Uterus (tissue), 4 donors: ENCODE data around the gene FXYD6. TPM values are rescaled to one million over a fixed set of nuclear protein-coding genes. Genes with fewer than 3 reads are reported as not detected.

ENCODE experiments used
- DNase-seq, 2 donors: peaks; one replicate each; pipeline ENCODE4 v3.0.0-alpha.2; 2019 to 2020
- H3K27ac ChIP-seq, 2 donors: fragments of 200-600 bp; sonication (generic); 1 replicate in 1 of 2; 2 replicates in 1 of 2; pipeline ENCODE4 v1.5.1; 2016 to 2018
- H3K27me3 ChIP-seq, 2 donors: fragments of 200-600 bp; sonication (generic); one replicate each; pipeline ENCODE4 v1.5.1; 2018 to 2019; ENCODE audit warnings: control low read depth in 1 of 2
- H3K36me3 ChIP-seq, 2 donors: fragments of 200-600 bp; sonication (generic); one replicate each; pipeline ENCODE4 v1.5.1; 2019; ENCODE audit warnings: control low read depth in 1 of 2
- H3K4me1 ChIP-seq, 2 donors: fragments of 200-600 bp; sonication (generic); one replicate each; pipeline ENCODE4 v1.5.1; 2018 to 2019; ENCODE audit warnings: control low read depth in 1 of 2
- H3K4me3 ChIP-seq, 2 donors: fragments of 200-600 bp; sonication (generic); 1 replicate in 1 of 2; 2 replicates in 1 of 2; pipeline ENCODE4 v1.5.1; 2018 to 2019; ENCODE audit warnings: mild to moderate bottlenecking in 1 of 2
- H3K9me3 ChIP-seq, 2 donors: fragments of 200-600 bp; sonication (generic); one replicate each; pipeline ENCODE4 v1.5.1; 2019; ENCODE audit warnings: control low read depth in 1 of 2
- POLR2A ChIP-seq, 2 donors: fragments of 450-650 bp; IDR thresholded peaks; one replicate each; pipeline ENCODE4 v1.6.1; 2016; ENCODE audit warnings: antibody characterized with exemption in 2 of 2, mild to moderate bottlenecking in 1 of 2, moderate library complexity in 1 of 2
- intact Hi-C: fragments of 100-400 bp; cut with DNase I; formaldehyde crosslinking; loops from one replicate; pipeline ENCODE4 v1.15.1; 2023; ENCODE audit warnings: low total_unique reads
- total RNA-seq, 4 donors: library from RNA; depleted of rRNA in 3 of 4; stranded (reverse); fragments of >200 nt in 3 of 4; gene quantifications; one replicate each; pipeline versions ENCODE4 v1.1.0 to v1.2.4, GENCODE V29; 2014 to 2023
- TF ChIP-seq, protein P1 (sequence below), 4 experiments: fragments of 200-600 bp in 2 of 4; fragments of 450-650 bp in 2 of 4; sonication (generic) in 2 of 4; IDR thresholded peaks; one replicate each; pipeline ENCODE4 v1.5.1; 2016 to 2019; ENCODE audit warnings: antibody characterized with exemption in 4 of 4, mild to moderate bottlenecking in 2 of 4, moderate library complexity in 1 of 4
- donor health status: DM: yes; HTN: yes; CAD: no.

Gene FXYD6
- total RNA-seq, 4 donors from 2014 or later = 85.3 to 307 (median 192) TPM

DNA sequence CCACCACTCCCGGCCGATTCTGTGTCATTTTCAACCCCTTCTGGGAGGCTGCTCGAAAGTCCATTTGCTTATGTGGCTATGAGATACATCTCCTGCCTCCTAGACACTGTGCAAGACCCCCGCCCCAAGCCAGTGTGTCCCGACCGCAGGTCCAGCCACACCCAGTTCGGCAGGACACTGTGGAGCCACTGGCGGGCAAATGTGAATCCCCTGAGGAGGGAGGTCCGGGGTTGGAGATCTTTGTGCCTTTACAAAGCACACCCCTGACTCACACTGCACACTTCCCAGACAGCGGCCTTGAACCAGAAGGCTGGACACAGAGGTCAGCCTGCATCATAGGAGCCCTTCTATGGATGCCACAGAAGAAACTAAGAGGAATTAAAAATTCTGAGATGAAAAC is 17.4 kb downstream of the FXYD6 start:
- Histone ChIP-seq H3K27ac (peak overlapping the region; percentile 60 to 67), H3K4me3 (no peak overlapping the region), H3K36me3 (no peaks in the 10 kb centered on the region), H3K4me1 (peaks cover 7 to 12% of the 10 kb centered on the region in 2 donors), H3K9me3 (no peaks in the 10 kb centered on the region), H3K27me3 (no peaks in the 10 kb centered on the region)
- DNase-seq = peak; percentile 13 to 15
- TF ChIP-seq, protein P1, sequence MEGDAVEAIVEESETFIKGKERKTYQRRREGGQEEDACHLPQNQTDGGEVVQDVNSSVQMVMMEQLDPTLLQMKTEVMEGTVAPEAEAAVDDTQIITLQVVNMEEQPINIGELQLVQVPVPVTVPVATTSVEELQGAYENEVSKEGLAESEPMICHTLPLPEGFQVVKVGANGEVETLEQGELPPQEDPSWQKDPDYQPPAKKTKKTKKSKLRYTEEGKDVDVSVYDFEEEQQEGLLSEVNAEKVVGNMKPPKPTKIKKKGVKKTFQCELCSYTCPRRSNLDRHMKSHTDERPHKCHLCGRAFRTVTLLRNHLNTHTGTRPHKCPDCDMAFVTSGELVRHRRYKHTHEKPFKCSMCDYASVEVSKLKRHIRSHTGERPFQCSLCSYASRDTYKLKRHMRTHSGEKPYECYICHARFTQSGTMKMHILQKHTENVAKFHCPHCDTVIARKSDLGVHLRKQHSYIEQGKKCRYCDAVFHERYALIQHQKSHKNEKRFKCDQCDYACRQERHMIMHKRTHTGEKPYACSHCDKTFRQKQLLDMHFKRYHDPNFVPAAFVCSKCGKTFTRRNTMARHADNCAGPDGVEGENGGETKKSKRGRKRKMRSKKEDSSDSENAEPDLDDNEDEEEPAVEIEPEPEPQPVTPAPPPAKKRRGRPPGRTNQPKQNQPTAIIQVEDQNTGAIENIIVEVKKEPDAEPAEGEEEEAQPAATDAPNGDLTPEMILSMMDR (IDR thresholded peaks at IDR 0.05) = no peak
- TF ChIP-seq POLR2A (IDR thresholded peaks at IDR 0.05) = no peak
- intact Hi-C loops = no loop called here

DNA sequence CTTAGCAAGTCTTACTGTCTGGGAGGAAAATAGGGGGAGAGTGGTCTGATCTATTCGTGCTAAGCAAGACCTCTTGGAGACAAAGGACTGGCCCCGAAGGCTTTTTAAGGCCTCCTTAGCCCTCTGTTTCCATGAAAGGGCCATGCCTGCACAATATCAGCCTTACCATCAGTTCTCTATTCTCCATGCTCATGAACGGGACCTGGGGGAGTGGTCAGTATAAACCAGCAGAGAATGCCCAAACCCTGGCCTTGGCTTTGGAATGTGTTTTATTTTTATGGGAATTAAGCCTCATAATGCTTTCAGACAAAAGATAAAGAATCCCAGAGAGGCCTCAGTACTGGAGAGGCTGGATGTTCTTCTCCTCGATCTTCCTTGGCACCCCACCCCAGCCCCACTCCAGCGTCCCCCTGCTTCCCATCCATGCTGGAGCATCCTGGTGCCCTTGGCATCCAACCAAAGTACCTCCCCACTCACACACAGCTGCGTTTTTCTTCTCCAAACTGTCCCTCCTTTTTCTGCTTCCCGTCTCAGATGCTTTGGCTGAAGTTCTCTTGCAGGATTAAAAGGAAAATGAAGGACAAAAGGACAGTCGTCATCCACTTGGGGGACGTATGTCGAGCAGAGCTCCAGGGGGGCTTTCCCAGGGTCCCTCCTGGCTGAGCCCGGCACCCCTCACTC is 18.6 kb downstream of the FXYD6 start:
- Histone ChIP-seq H3K36me3 (no peaks in the 10 kb centered on the region), H3K9me3 (peaks cover 0 to 6% of the 10 kb centered on the region in 2 donors), H3K27me3 (no peaks in the 10 kb centered on the region), H3K27ac (peak overlapping the region; percentile 65 to 79), H3K4me1 (peaks cover 7 to 12% of the 10 kb centered on the region in 2 donors), H3K4me3 (no peak overlapping the region)
- peak; percentile 42 to 52 for DNase-seq
- intact Hi-C loops = no loop called here
- TF ChIP-seq POLR2A (IDR thresholded peaks at IDR 0.05) = no peak
- TF ChIP-seq, protein P1 (IDR thresholded peaks at IDR 0.05) = no peak

DNA sequence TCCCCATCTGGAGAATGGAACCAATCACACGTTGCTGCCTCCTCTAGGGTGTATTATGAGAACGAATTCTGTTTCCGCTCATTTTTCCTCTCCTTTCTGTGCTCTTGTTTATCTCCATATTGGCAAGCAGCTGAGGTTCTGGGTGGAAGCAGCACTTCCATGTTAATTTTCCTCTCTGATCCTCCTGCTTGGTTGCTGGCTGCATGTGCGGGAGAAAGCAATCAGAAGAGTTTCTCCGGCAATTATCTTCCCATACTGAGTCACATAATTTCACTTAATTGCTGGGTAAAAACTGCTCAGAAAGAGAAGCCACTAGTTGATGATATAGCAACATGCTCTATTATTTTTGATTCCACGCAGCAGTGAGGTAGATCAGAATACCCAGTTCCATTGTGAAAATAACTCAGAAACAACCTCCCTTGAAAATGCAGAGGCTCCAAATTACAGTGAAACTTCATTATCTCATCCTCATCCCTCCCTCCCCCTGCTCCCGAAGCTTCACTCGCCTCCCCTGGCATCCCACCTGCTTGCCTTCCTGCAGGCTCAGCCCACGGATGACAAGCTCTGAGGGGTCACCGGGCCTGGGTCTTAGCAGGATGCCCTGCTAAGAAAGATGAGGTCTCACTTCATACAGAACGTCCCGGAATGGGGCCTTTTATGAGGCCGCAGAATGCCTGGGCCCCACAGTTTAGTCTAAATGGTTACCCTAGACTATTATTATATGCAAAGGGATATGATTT is 20.4 kb downstream of the FXYD6 start:
- Histone ChIP-seq H3K27me3 (no peaks in the 10 kb centered on the region), H3K36me3 (no peaks in the 10 kb centered on the region), H3K27ac (peak overlapping the region; percentile 65 to 79), H3K4me1 (peaks cover 5 to 12% of the 10 kb centered on the region in 2 donors), H3K4me3 (no peak overlapping the region), H3K9me3 (peaks cover 0 to 6% of the 10 kb centered on the region in 2 donors)
- TF ChIP-seq, protein P1 (IDR thresholded peaks at IDR 0.05) = no peak
- TF ChIP-seq POLR2A (IDR thresholded peaks at IDR 0.05) = no peak
- intact Hi-C loops = no loop called here
- peak; percentile 12 to 13 for DNase-seq

DNA sequence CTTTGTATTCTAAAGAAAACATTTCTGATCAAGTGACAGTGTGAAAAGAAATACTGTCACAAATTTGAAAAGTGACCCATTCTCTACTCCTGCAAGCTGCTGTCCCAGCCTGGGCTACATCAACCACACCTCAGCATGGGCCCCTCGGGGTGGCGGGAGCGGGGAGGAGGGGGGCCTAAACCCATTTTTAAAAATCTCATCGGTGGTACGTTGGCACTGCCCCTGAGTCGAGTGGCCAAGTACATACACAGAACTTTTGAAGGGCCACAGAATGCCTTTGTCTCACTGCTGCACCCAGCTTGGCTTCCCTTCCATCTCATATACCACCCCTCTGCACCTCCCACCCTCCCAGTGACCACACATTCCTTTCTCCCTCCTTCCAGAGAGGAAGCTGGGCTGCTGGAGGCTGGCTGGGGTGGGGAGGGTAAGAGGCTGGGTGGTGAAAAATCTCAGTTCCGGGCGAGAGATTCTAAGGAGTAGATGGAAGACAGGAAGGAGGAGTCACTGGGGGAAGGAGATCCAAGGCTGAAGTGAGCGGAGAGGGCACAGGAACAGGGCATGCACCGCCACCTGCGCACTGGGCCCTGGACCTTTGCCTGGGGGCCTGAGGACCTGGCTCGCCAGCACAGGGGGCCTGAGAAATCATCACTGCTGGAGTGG is 21.1 kb downstream of the FXYD6 start:
- intact Hi-C loops = no loop called here
- no peak overlapping the region for H3K4me3 ChIP-seq
- H3K27me3 ChIP-seq = no peaks in the 10 kb centered on the region
- peaks cover 0 to 6% of the 10 kb centered on the region in 2 donors for H3K9me3 ChIP-seq
- peak; percentile 11 for DNase-seq
- no peaks in the 10 kb centered on the region for H3K36me3 ChIP-seq
- TF ChIP-seq, protein P1 (IDR thresholded peaks at IDR 0.05) = no peak
- no peak for TF ChIP-seq POLR2A (IDR thresholded peaks at IDR 0.05)
- H3K27ac ChIP-seq = peak overlapping the region; percentile 65 to 79
- peaks cover 0 to 17% of the 10 kb centered on the region in 2 donors for H3K4me1 ChIP-seq
